Fibroblast of villous mesenchyme (primary cell): ENCODE data around the gene AFG1L. TPM values are rescaled to one million over a fixed set of nuclear protein-coding genes. Genes with fewer than 3 reads are reported as not detected.
"Not testable (repeated sequence)": the region's sequence is repeated elsewhere in the genome, so short reads cannot be mapped to it uniquely, and the experiment has no call there.

Experiments
- DNase-seq: peaks from one replicate; pipeline ENCODE4 v3.0.0-alpha.2; 2010; ENCODE audit warnings: low read depth
- H3K4me3 ChIP-seq: 2 replicates; pipeline ENCODE4 v1.5.1; 2011; ENCODE audit warnings: low read depth, mild to moderate bottlenecking, low read length
- CTCF ChIP-seq: IDR thresholded peaks from 2 replicates; pipeline ENCODE4 v1.5.1; 2012; ENCODE audit warnings: low read depth, mild to moderate bottlenecking, low read length; ENCODE audit not compliant: insufficient read depth
- total RNA-seq: library from RNA; depleted of rRNA; stranded (reverse); fragments of >200 nt; gene quantifications from 2 replicates; pipeline ENCODE4 v1.2.3, GENCODE V29; 2012

AFG1L gene
- total RNA-seq, 1 donor: 6.0 TPM

- DNase-seq: no peak
- TF ChIP-seq CTCF: no peak
- H3K4me3 ChIP-seq: no peak overlapping the region
These were observed 229.8 kb downstream of the AFG1L start for GRCh38 chr6:108524528-108525248.

DNA sequence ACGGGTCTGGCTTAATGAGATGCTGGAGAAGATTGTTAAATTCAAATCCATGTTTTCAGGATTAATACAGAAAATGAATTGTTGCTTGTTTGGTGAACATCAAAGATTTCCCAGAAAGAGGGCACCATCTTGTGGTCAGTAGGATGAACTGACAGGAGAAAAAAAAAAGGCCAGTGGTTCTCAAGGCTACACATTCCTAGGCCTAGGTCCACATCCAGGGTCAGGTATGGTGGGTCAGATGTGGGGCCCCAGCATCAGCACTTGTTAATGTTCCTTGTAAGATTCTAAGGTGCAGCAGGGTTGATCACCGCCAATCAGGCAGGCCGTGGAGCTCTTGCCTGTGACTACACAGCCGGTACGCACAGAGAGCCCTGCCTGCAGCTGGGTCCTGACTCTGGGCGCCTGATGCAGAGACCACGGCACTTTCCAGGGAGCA lies 231.9 kb downstream of the AFG1L start:
- DNase-seq: peak; percentile 56
- TF ChIP-seq CTCF: peak; percentile 87
- no peak overlapping the region for H3K4me3 ChIP-seq

DNA sequence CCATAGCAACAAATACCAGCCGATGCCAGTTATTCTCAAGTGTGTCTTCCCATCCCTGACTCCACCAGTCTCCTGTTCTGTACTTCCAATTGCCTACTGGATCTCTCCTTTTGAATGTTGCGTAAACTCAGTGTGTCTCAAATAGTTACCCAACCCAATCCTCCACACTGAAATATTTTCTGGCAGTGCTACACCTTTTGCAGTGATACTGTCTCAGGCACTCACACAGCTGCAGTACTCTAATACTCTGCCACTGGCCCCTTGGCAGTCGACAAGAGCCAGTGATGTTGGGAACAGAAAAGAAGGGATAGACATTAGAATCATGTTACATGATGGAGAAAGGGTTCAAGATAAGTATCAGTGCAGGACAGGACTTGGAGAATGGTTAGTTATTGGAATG lies 234.0 kb downstream of the AFG1L start:
- H3K4me3 ChIP-seq: no peak overlapping the region
- no peak for DNase-seq
- no peak for TF ChIP-seq CTCF

GRCh38 chr6:108531332-108531731 lies 236.5 kb downstream of the AFG1L start:
- no peak for DNase-seq
- TF ChIP-seq CTCF: no peak
- no peak overlapping the region for H3K4me3 ChIP-seq

DNA sequence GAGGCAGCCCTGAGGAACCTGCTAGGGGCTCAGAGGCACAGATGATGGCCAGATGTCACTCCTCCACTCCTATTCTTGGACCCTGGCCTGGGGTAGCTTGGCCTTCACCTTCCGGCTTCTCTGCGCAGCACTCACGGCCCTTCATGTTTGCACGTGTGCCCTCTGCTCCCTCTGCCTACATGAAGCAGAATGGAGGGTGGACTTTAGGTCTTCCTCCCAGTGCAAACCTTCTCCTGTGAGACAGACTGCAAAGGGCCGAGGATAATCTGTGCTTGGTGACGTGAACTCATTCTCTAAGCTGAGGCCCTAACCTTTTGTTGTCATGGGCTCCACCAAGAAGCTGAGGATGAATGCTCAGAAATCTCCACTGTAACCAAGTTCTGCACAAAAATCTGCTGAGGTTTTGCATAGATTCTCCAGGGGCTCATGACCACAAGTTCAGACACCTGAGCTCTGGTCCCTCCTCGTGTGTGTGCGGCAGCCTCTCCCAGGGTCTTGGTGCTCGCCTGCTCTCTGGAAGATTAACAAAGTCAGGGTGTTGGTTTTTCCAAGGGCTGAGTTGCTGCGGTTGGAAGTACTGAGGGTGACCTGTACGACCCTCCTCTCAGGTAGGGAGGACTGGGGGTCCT lies 240.4 kb downstream of the AFG1L start:
- no peak overlapping the region for H3K4me3 ChIP-seq
- no peak for DNase-seq
- no peak for TF ChIP-seq CTCF

DNA sequence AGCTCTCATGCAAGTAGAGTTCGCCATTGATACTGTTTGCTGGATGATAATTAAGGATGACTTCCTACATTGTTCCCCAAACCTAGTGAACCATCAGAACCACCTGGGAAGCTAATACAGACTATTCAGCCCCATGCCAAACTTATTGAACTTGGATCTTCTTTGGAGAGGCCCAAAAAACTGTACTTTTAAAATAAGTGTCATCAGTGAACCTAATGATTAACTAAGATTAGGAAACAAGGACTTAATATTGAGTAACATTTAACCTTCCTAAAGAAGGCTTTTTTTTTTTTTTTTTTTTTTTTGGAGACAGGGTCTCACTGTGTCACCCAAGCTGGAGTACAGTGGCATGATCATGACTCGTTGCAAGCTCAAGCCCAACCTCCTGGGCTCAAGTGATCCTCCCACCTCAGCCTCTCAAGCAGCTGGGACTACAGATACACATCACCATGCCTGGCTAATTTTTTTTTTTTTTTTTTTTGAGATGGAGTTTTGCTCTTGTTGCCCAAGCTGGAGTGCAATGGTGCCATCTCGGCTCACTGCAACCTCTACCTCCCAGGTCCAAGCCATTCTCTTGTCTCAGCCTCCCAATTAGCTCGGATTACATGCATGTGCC lies 241.2 kb downstream of the AFG1L start:
- H3K4me3 ChIP-seq, DNase-seq: not testable (repeated sequence)
